GM19351 (cell line): ENCODE measurements around the gene HMCES.

Experiments used
- ATAC-seq: cut with Tn5 transposase; IDR thresholded peaks from one replicate; pipeline ENCODE4 v1.9.1; 2021; ENCODE audit warnings: mild to moderate bottlenecking, moderate library complexity; ENCODE audit not compliant: unreplicated experiment

HMCES gene

DNA sequence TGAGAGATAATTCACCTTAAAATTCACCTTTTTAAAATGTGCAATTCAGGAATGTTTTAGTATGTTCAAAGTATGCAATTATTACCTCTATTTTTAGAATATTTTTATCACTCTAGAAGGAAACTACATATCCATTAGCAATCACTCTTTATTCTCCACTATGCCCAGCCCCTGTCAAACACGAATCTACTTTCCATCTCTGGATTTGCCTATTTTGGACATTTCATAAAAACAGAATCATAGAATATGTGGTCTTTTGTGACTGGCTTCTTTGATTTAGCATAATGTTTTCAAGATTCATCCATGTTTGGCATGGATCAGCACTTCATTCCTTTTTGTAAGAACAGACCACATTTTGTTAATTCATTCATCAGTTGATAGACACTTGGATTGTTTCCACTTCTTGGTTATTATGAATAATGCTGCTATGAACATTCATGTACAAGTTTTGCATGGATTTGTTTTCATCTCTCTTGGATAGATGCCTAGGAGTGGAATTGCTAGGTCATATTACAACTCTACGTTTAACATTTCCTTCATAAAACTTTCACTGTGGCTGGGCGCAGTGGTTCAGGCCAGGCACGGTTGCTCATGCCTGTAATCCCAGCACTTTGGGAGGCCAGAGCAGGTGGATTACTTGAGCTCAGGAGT lies 12.7 kb downstream of the HMCES start:
- ATAC-seq = no peak

GRCh38 chr3:129295286-129295685 lies 16.6 kb downstream of the HMCES start:
- no peak for ATAC-seq

- no peak for ATAC-seq
Observed at GRCh38 chr3:129304146-129304961, 25.7 kb downstream of the HMCES start.

- ATAC-seq = no peak
Observed at GRCh38 chr3:129304962-129305222, 26.2 kb downstream of the HMCES start.

DNA sequence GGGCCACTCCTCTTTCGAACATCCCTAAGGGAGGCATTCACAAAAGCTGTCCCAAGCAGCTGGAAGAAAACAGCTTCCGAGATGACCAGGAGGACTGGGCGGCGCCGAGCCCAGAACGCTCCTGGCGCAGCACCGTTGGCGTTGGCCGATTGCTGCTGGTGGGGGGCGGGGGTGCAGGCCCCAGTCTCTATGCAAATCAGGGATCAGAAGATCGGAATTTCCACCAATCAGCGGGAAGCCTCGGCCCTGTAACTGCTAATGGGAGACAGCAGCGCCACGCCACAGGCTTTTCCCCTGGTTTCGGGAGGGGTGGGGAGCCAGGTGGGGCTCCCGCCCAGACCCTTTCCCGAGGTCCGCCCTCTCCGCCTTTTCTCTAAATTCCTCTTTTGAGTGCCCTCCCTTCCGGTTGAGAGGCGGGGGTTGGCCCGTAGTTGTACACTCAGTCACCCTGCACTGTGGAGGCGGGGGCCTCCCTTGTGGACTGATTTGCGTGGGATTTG lies 27.0 kb downstream of the HMCES start:
- ATAC-seq = no peak

- ATAC-seq = no peak
Observed at GRCh38 chr3:129308636-129309035, 30.0 kb downstream of the HMCES start.

DNA sequence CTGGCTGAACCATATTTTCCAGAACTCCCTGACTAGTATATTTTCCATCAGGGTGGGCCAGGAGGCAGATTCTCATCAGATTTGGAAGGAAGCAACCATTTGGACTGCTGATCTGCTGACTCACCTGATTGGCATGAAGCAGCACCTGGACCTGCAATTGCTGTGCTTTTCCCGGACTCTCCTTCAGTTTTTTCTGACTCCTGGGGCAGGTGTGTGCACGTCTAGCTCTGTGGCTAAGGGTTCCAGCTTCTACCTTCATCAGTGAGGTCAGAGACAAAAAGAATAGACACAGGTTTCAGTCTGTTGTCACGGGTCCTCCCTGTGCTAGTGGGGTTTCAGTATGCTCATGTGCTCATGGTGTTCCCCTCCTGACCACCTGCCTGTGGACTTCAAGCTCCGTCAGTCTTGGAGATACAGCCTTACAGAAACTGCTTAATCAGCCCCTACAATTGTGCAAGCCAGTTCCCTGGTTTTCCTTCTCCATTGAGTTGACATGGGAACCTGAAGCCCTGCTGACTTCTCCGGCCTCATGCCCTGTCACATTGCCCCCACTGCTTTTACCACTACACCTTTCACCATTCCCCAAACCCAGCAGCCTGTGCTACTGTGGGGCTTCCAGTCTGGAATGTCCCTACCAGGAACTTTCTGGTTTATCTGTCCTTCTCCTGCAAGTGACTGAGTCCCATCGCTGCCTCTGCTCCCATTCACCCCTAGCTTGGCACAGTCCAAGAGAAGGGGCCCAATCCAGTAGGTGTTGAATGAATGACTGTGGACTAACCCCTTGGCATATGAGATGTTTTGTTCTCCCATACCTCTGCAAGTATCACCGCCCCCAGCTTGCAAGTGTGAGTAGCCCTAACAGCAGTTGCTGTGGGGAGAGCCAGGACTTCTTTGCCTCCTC lies 31.7 kb downstream of the HMCES start:
- peak; percentile 53 for ATAC-seq

DNA sequence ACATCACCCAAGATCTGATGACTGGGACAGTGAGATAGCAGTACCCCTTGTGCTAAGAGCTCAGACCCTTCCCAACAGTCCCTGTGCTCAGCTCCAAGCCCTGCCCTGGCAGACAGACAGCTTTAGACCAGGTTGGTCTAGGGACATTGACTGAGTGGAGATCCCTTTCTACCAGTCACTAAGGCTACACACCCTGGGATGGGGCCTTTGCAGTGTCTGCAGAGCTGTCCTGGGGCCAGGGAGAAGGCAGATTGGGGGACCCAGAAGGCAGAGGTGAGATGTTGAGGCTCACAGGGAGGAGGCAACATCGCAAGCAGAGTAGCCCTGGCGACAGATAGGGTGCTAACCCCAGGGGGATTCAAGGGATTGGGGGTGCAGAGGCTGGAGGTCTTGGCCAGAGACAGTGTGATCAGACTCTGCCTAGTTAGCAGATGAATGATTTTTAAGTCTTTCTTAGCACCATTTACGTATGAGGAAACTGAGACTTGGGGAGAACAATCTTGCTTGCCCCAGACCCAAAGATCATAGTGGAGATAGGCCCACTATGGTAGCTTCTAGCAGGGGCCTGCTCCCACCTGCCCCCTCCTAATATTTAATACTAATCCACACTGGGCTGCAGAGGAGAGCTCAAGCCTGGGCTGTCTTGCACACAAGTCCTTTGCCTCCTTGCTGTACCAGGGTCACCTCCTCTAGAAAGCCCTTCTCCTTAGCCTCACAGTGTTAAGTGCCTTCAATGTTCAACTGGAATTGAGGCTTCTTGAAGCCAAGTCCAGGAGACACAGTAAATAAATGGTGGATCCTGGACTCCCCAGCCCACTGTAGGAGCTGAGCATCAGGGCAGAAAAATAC lies 32.6 kb downstream of the HMCES start:
- ATAC-seq = no peak

DNA sequence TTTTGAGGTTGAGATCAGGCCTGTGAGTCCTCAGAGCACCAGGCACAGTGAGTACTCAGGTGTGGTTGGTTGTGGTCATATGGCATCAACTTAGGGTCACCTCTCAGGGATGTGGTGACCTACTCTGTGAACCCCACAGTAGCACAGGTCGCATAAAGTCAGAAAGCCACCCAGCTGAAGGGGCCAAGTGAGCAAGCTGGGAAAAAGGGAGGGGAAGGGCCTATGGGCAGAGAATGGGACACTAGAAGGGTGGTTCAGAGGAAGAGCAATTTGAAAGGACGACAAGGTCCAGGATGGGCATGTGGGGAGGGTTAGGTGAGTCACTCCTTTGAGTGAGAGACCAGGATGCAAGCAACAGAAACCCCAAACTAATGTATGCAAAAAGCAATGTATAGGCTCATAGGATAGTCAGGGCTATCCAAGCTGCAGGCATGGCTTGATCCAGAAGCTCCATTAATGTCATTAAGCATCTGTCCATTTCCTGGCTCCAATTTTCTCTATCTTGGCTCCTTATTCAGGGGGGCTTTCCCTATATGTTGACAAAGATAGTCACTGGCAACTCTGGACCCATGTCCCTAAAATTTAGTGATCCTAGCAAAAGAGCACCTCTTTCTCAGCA lies 33.5 kb downstream of the HMCES start:
- no peak for ATAC-seq

- ATAC-seq = no peak
Observed at GRCh38 chr3:129312671-129313414, 34.2 kb downstream of the HMCES start.

- ATAC-seq = no peak
Observed at GRCh38 chr3:129313415-129313664, 34.7 kb downstream of the HMCES start.

DNA sequence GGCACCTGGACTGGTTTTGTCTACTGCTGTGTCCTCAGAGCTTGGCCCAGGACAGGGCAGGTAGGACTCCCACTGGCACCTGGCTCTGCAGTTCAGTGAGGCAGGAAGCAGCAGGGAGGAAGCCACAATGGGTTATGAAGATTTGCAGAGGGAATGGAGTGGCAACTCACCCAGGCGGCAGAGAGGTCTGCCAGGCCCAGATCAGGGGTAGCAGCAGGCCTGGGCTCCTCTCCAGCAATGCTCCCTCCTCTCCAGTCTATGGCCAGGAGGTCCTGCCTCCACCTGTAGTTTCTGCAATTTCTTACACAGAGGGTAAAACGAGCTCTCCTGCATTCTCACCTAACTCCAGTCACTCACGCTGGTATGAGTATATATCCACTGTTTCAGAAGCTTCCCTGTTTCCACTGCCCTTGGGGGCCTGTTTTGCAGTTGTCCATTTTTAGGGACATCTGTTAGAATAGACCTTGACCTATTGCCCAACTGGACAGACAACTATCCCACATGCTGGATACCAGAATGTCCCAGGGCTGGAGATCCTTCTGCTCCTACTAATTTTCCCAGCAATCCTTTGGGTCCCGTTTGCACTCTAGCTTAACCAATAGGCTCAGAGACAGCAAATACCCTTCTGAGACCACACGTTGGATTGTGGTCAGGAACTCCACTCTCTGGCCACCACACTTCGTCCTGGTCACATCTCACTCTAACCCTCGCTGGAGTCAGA lies 35.2 kb downstream of the HMCES start:
- ATAC-seq = no peak

GRCh38 chr3:129314386-129315222 lies 35.9 kb downstream of the HMCES start:
- ATAC-seq = no peak

DNA sequence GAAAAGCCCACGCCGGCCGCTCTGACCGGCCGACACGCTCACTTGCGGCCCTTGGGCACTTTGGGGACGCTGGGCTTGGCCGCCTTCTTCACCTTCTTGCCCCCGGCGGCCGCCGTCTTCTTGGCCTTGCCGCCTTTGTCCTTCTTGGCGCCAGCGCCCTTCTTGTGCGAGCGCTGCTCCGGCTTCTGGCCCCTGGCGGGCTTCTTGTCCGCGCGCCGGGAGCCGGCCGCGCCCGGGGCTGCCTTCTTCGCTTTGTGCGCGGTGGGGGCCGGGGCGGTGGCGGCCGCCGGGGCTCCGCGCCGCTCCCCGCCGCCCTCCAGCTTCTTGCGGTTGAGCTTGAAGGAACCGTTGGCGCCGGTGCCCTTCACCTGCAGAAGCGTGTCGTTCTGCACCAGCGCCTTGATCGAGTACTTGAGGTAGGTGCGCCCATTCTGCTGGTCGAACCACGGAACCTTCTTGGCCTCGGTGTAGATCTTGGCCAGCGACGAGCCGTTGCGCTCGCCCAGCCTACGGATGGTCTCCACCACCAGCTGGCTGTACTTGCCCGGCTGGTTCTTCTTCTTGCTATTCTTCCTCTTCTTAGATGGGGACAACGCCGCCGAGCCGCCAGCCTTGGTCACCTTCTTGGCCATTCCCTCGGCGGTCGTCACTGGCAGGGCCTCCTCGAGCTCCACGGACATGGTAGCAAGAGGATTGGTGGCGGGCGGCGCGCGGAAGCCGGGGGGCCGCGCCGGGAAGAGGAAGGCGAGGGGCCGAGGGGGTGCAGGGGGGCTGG lies 36.7 kb downstream of the HMCES start:
- no peak for ATAC-seq

DNA sequence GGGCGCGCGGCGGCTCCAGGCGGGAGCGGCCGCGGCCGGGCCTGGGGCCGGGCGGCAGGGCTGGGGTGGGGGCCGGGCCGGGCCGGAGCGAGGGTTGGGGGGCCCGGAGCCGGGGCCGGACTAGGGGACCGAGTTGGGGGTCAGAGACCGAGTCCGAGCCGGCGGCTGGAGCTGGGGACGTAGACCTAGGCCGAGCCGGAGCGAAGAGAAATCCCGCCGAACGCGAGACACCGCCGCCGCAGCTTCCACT lies 37.3 kb downstream of the HMCES start:
- ATAC-seq = no peak

DNA sequence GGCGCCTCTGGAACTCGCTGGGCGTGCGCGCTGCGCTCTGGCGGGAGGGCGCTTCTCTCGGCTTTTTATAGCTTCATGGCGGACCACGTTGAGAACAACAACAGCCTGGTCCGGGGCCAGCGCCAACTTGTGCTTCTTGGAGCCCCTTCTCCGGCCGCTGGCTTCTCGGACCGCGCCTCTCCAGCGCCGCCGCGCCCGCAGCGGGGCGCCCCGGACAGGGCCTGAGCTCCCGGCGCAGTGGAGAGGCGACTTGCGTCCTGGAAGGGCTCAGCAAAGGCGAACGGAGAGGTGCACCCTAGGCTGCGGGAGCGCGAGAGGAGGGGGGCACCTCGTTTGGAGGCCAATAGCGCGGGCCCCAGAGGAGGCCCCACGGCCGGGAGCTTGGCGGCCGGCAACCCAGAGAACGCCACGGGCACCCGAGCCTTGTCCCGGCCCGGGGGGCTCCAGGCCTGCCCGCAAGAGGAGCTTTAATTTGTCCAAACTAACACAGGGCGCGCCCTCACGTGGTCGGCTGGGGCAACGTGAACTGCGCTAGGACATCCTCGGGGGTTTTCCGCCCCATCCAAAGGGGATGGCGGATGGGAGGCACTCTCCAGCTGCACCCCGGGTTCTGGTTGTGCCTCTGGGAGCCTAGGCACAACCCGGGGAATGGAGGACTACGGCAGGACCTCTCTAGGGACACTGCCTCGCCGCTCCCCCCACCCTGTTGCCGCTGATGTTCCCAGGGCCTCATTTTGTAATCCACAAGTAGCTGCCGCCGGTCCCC lies 37.8 kb downstream of the HMCES start:
- peak; percentile 41 for ATAC-seq
